Psoas muscle (tissue), 8 donors: ENCODE measurements around the gene HSPA14. TPM values are rescaled to one million over a fixed set of nuclear protein-coding genes. Genes with fewer than 3 reads are reported as not detected.

Experiments used
- ATAC-seq, 4 donors: fragments of 200-7000 bp; cut with Tn5 transposase; one replicate each; pipeline ENCODE4 v1.9.1; 2020; ENCODE audit warnings: moderate library complexity in 3 of 4, mild to moderate bottlenecking in 2 of 4
- DNase-seq, 2 donors: peaks; one replicate each; pipeline ENCODE4 v3.0.0-alpha.2; 2020
- H3K27ac ChIP-seq: fragments of 200-600 bp; one replicate; pipeline ENCODE4 v1.8.0; 2022
- H3K27me3 ChIP-seq, 3 donors: fragments of 200-600 bp in 1 of 3; one replicate each; pipeline versions ENCODE4 v1.6.1 to v1.8.0; 2013 to 2022; ENCODE audit warnings: low read length in 2 of 3, mild to moderate bottlenecking in 2 of 3, moderate library complexity in 1 of 3; ENCODE audit not compliant: insufficient read depth in 3 of 3
- H3K36me3 ChIP-seq, 2 donors: fragments of 200-600 bp in 1 of 2; one replicate each; pipeline versions ENCODE4 v1.6.1 to v1.8.0; 2013 to 2022; ENCODE audit warnings: low read depth in 1 of 2, mild to moderate bottlenecking in 1 of 2, moderate library complexity in 1 of 2; ENCODE audit not compliant: insufficient read depth in 1 of 2
- H3K4me1 ChIP-seq: fragments of 200-600 bp; one replicate; pipeline ENCODE4 v1.8.0; 2022
- H3K4me3 ChIP-seq: fragments of 200-600 bp; one replicate; pipeline ENCODE4 v1.8.0; 2022; ENCODE audit warnings: mild to moderate bottlenecking
- H3K9me3 ChIP-seq: fragments of 200-600 bp; one replicate; pipeline ENCODE4 v1.8.0; 2022
- WGBS, 3 donors: extraction: QIAGEN DNeasy Blood & Tissue Kit; methylation state at CpG; one replicate each; pipeline versions ENCODE4 v1.1.6 to v1.1.7; 2013; 5-methylcytosine and 5-hydroxymethylcytosine counted together
- intact Hi-C, 2 donors: fragments of 100-400 bp; cut with DNase I; formaldehyde crosslinking; loops; one replicate each; pipeline versions ENCODE4 v1.11.0 to v1.14.2; 2022
- polyA plus RNA-seq, 3 donors: library from polyadenylated mRNA; stranded (reverse); fragments of 200-250 nt; gene quantifications; one replicate each; pipeline ENCODE4 v1.2.3, GENCODE V29; 2013
- total RNA-seq, 4 donors: library from RNA; stranded (reverse); fragmentation: NEBNext Ultra II Directional in 2 of 4; extraction: Animal tissue kit (Norgen Biotek cat#: 25700) in 2 of 4; gene quantifications; one replicate each; pipeline versions ENCODE4 v1.2.1 to v1.2.4, GENCODE V29; 2021 to 2023
- TF ChIP-seq, protein P1 (sequence below): fragments of 200-600 bp; IDR thresholded peaks from one replicate; pipeline ENCODE4 v1.8.0; 2022; ENCODE audit warnings: antibody characterized with exemption
- donor health status: healthy with polysubstance abuse.
- donor health status: DM: no; HTN: no; CAD: no; lungs with moderate emphysema.
- donor health status: Bipolar disorder and iron deficiency.
- donor health status: healthy.
- donor health status: DM: yes; HTN: yes; CAD: no.
- donor health status: DM: no; HTN: no; CAD: no.
- donor health status: DM: no; HTN: no; CAD: no.
- donor health status: DM: yes; HTN: yes; CAD: no.

Gene HSPA14
- total and polyA plus RNA-seq, 7 donors = 5.5 to 29.8 (median 14.5) TPM

DNA sequence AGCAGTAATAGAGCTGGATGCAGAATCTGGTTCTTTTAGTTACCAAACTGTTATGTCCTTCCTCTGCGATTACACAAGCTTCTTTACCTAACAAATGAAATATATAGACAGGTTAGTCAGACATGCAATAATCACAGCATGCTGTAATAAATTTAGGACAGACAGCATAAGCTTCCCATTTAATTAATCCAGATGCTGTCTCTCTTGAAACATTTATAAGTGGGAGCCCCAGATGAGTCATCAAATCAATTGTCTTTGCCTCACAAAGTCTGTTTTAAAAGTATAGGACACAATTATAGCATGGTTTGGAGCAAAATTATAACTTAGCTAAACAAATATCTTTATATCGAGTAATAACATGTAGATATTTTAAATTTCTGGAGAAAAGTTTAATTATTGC is 1.9 kb upstream of the HSPA14 start:
- peaks cover 4 to 44% of the 10 kb centered on the region in 2 donors for H3K36me3 ChIP-seq
- peak overlapping the region; percentile 79 for H3K4me3 ChIP-seq
- intact Hi-C loops = loop anchor here (5.0 to 10.0 kb wide), 3 partner anchors 234 to 331 kb away; partner anchors contain the start of gene NMT2 (in 2 of the 2)
- DNase-seq (no peak), ATAC-seq (no peak)
- H3K9me3 ChIP-seq = no peaks in the 10 kb centered on the region
- TF ChIP-seq, protein P1, sequence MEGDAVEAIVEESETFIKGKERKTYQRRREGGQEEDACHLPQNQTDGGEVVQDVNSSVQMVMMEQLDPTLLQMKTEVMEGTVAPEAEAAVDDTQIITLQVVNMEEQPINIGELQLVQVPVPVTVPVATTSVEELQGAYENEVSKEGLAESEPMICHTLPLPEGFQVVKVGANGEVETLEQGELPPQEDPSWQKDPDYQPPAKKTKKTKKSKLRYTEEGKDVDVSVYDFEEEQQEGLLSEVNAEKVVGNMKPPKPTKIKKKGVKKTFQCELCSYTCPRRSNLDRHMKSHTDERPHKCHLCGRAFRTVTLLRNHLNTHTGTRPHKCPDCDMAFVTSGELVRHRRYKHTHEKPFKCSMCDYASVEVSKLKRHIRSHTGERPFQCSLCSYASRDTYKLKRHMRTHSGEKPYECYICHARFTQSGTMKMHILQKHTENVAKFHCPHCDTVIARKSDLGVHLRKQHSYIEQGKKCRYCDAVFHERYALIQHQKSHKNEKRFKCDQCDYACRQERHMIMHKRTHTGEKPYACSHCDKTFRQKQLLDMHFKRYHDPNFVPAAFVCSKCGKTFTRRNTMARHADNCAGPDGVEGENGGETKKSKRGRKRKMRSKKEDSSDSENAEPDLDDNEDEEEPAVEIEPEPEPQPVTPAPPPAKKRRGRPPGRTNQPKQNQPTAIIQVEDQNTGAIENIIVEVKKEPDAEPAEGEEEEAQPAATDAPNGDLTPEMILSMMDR = no peak
- H3K27ac ChIP-seq = peak overlapping the region; percentile 97
- H3K27me3 ChIP-seq = no peaks in the 10 kb centered on the region
- 97 to 100% (median 98%) methylated on average over 2 of the region's 2 CpGs for WGBS, 3 donors
- peaks cover 18% of the 10 kb centered on the region for H3K4me1 ChIP-seq

DNA sequence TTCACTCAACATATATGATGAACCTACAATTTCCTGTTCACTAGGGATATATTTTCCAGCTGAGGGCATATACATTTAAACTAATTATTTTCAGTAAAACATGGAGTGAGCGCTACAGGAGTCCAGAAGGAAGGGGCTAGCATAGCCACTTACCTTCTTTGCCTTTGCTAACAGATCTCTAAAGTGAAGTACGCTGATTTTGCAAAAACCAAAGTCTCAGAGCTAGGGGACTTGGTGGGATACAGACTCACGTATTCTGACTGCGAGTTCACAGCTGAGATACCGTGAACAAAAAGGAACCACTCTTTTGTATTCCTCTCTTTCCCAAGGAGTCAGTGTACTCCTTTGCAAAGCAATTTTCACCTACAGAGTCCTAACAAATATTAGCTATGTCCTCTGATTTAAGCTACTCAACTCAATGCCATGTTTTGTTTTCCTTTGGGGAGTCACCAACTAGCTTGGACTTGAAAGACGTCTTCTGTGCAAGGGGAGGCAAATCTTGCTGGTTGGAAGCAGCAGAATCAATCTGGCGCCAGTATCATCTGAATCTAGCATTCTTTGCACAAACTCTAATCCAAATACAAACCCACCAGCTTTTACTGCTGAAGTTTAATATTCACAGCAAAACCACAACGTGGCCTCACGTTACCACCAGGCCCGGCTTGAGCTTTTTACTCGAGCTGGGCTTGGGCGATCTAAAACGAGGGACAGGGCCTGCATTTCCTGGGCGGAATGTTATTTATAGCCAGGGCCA is 926 bp upstream of the HSPA14 start:
- intact Hi-C loops = loop anchor here (1.0 to 10.0 kb wide), 4 partner anchors 41 to 330 kb away; partner anchors contain the start of genes NMT2 (in 2 of the 2) and SUV39H2 (in 1 of the 2)
- peaks cover 7 to 47% of the 10 kb centered on the region in 2 donors for H3K36me3 ChIP-seq
- H3K4me1 ChIP-seq = peaks cover 18% of the 10 kb centered on the region
- DNase-seq = no peak
- TF ChIP-seq, protein P1 = no peak
- no peaks in the 10 kb centered on the region for H3K27me3 ChIP-seq
- peak in 1 of 4 donors; percentile 1 for ATAC-seq
- H3K9me3 ChIP-seq = no peaks in the 10 kb centered on the region
- H3K27ac ChIP-seq = peak overlapping the region; percentile 97
- WGBS, 3 donors = 16 to 21% (median 17%) methylated on average over 14 of the region's 14 CpGs
- H3K4me3 ChIP-seq = peak overlapping the region; percentile 79

DNA sequence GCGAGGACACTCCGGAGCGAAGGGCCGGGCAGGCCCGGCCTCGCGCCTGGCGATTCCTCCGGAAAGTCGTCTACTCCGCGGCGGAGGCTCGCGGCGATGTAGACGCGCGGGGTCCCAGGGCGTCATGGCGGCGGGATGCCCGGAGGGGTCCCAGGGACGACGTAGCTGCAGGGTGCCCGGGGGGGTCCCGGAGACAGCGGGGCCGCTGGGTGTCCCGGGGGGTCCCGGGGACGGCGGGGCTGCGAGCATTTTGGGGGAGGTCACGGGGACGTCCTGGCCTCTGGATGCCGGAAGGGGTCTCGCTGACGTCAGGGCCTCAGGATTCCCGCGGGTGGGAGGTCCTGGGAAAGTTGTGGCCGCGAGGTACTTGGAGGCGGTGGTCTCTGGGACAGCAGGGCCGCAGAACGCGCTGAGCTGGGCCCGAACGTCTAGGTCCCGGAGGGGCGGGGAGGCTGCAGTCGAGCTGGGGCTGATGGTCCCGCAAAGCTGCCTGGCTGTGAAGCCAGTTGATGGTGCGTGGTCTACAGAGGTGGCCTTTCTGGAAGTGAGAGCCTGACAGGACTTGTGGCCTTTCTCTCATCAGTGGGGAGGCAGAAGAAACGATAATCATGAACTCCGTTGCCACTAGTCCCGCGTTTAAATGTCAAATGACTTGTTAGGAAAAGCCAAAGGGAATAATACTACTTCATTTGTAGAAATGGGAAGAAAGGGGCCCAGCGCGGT is 637 bp downstream of the HSPA14 start:
- peak overlapping the region; percentile 97 for H3K27ac ChIP-seq
- TF ChIP-seq, protein P1 = no peak
- H3K27me3 ChIP-seq = no peaks in the 10 kb centered on the region
- H3K36me3 ChIP-seq = peaks cover 16 to 48% of the 10 kb centered on the region in 2 donors
- peak in 1 of 4 donors; percentile 15 for ATAC-seq
- peak overlapping the region; percentile 79 for H3K4me3 ChIP-seq
- WGBS, 3 donors = 0 to 1% (median 0%) methylated on average over 45 to 60 of the region's 60 CpGs
- no peaks in the 10 kb centered on the region for H3K9me3 ChIP-seq
- H3K4me1 ChIP-seq = peaks cover 18% of the 10 kb centered on the region
- peak; percentile 37 to 66 for DNase-seq
- intact Hi-C loops = loop anchor here (2.0 to 10.0 kb wide), 5 partner anchors 38 to 329 kb away; partner anchors contain the start of genes NMT2 (in 2 of the 2) and MEIG1 (in 1 of the 2)

DNA sequence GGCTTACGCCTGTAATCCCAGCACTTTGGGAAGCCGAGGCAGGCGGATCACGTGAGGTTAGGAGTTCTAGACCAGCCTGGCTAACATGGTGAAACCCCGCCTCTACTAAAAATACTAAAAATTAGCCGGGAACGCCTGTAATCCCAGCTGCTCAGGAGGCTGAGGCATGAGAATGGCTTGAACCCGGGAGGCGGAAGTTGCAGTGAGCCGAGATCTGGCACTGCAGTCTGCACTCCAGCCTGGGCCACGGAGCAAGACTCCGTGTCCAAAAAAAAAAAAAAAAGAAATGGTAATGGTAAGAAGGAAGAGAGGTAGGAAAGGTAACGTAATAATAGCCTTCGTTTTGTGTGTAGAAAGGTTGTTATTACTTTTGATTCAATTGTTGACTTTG is 1.2 kb downstream of the HSPA14 start:
- intact Hi-C loops = loop anchor here (2.0 to 10.0 kb wide), 5 partner anchors 38 to 328 kb away; partner anchors contain the start of genes NMT2 (in 2 of the 2) and MEIG1 (in 1 of the 2)
- Histone ChIP-seq H3K4me3 (peak overlapping the region; percentile 79), H3K27me3 (no peaks in the 10 kb centered on the region), H3K36me3 (peaks cover 21 to 49% of the 10 kb centered on the region in 2 donors), H3K27ac (peak overlapping the region; percentile 97), H3K9me3 (no peaks in the 10 kb centered on the region), H3K4me1 (peaks cover 18% of the 10 kb centered on the region)
- WGBS, 3 donors = 8 to 10% (median 8%) methylated on average over 14 of the region's 14 CpGs
- DNase-seq (no peak), ATAC-seq (no peak)
- TF ChIP-seq, protein P1 = no peak
